Measurements from ENCODE around the gene DGKI.

DNA sequence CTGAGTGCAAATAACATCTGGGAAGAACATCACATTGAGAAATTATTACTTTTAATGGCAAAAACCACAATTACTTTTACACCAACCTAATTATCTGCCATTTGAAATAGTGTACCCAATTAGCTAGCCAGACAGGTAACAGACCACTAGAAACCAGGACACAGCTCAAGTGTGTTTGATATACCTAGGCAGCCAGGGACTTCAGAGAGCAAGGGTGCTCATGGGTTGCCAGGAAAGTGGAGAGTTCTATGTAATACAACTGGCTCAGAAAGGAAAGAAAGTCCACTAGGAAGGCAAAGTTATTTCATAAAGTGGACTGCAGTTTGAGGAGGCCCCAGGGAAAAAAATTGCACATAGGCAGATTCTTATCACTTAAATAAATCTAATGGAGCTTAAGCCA lies 453.2 kb downstream of the DGKI start:
- TF ChIP-seq CTCF (IDR thresholded peaks at IDR 0.05) (no peak), POLR2A (IDR thresholded peaks at IDR 0.05) (no peak)

Measured in thyroid gland (tissue), 4 donors.